ENCODE measurements around the gene AFTPH. TPM values are rescaled to one million over a fixed set of nuclear protein-coding genes. Genes with fewer than 3 reads are reported as not detected.
A peak's percentile ranks its signal among the peaks of the same experiment; 100 is the strongest.

The AFTPH gene
- total and polyA plus RNA-seq, 12 donors = 7.9 to 22.3 (median 11.0) TPM

GRCh38 chr2:64488050-64488974 is 35.8 kb upstream of the AFTPH start:
- 49 to 51% methylated on average over 20 of the region's 20 CpGs for WGBS, 2 donors
- DNase-seq = peak; percentile 63 to 72
- Histone ChIP-seq H3K4me3 (no peak overlapping the region), H3K9me3 (no peaks in the 10 kb centered on the region), H3K27ac (no peak overlapping the region), H3K4me1 (peaks cover 4 to 35% (median 21%) of the 10 kb centered on the region in 9 donors), H3K36me3 (no peaks in the 10 kb centered on the region), H3K27me3 (peaks cover 0 to 6% (median 0%) of the 10 kb centered on the region in 7 donors)
- intact Hi-C loops (cut with DNase I) = loop anchor here (1.0 to 10.0 kb wide), 10 partner anchors 141 to 444 kb away; no protein-coding TSS in a partner anchor
- ATAC-seq = peak; percentile 34 to 87 (median 76)
- peak; percentile 94 to 98 (median 97) for TF ChIP-seq CTCF (IDR thresholded peaks at IDR 0.05)

- intact Hi-C loops (cut with DNase I) = loop anchor here (2.0 to 10.0 kb wide), 9 partner anchors 142 to 444 kb away; no protein-coding TSS in a partner anchor
- no peak overlapping the region for H3K27ac ChIP-seq
- WGBS, 2 donors = 79 to 90% methylated on average over 5 of the region's 5 CpGs
- H3K9me3 ChIP-seq = no peaks in the 10 kb centered on the region
- no peak for TF ChIP-seq CTCF (IDR thresholded peaks at IDR 0.05)
- ATAC-seq = no peak
- no peak overlapping the region for H3K4me3 ChIP-seq
- H3K4me1 ChIP-seq = peaks cover 4 to 35% (median 21%) of the 10 kb centered on the region in 9 donors
- peaks cover 0 to 6% (median 0%) of the 10 kb centered on the region in 7 donors for H3K27me3 ChIP-seq
- DNase-seq = no peak
- H3K36me3 ChIP-seq = no peaks in the 10 kb centered on the region
Observed at GRCh38 chr2:64489081-64489751, 34.9 kb upstream of the AFTPH start.

GRCh38 chr2:64491426-64491825 is 32.7 kb upstream of the AFTPH start:
- Histone ChIP-seq H3K27ac (no peak overlapping the region), H3K9me3 (no peaks in the 10 kb centered on the region), H3K4me3 (no peak overlapping the region), H3K27me3 (peaks cover 0 to 7% (median 0%) of the 10 kb centered on the region in 7 donors), H3K4me1 (peaks cover 4 to 25% (median 15%) of the 10 kb centered on the region in 9 donors), H3K36me3 (no peaks in the 10 kb centered on the region)
- TF ChIP-seq CTCF (IDR thresholded peaks at IDR 0.05) = no peak
- no peak for ATAC-seq
- 57 to 69% methylated on average over 4 of the region's 4 CpGs for WGBS, 2 donors
- intact Hi-C loops (cut with DNase I) = no loop called here
- no peak for DNase-seq

- ATAC-seq (no peak), DNase-seq (no peak)
- H3K27me3 ChIP-seq = peaks cover 0 to 8% (median 0%) of the 10 kb centered on the region in 7 donors
- no peak for TF ChIP-seq CTCF (IDR thresholded peaks at IDR 0.05)
- no peak overlapping the region for H3K4me3 ChIP-seq
- intact Hi-C loops (cut with DNase I) = no loop called here
- peak overlapping the region in 1 of 10 donors; percentile 35 for H3K27ac ChIP-seq
- H3K4me1 ChIP-seq = peaks cover 4 to 25% (median 15%) of the 10 kb centered on the region in 9 donors
- no peaks in the 10 kb centered on the region for H3K9me3 ChIP-seq
- 80 to 88% methylated on average over 3 of the region's 3 CpGs for WGBS, 2 donors
- no peaks in the 10 kb centered on the region for H3K36me3 ChIP-seq
Observed at GRCh38 chr2:64492272-64492671, 31.9 kb upstream of the AFTPH start.

Measured in heart right ventricle (tissue), 16 donors.